GM10248 (cell line): ENCODE measurements around the gene NHEJ1.

Experiments used
- CTCF ChIA-PET: fragments of 300-600 bp; sonication (Branson Sonifier 250); formaldehyde crosslinking; extraction: SDS; loops from one replicate; lab custom pipeline; 2021; ENCODE audit warnings: antibody characterized with exemption; lab: Yijun Ruan, JAX
- POLR2A ChIA-PET: fragments of 350-650 bp; sonication (Branson Sonifier 250); formaldehyde crosslinking; extraction: SDS; loops from one replicate; lab custom pipeline; 2020; ENCODE audit warnings: antibody characterized with exemption; lab: Yijun Ruan, JAX
- DNase-seq: peaks from one replicate; pipeline ENCODE4 v3.0.0; 2012; ENCODE audit errors: extremely low spot score
- CTCF ChIP-seq: IDR thresholded peaks from 2 replicates; pipeline ENCODE4 v1.5.1; 2012; ENCODE audit warnings: mild to moderate bottlenecking, low read depth; ENCODE audit errors: extremely low read depth, missing control alignments, control extremely low read depth

NHEJ1 gene

GRCh38 chr2:219158025-219158424 lies 2.6 kb downstream of the NHEJ1 start:
- no peak for DNase-seq
- POLR2A ChIA-PET = interaction anchor here (0.6 kb wide), 1 partner anchor 259 kb away, joined by 5 read pairs; no protein-coding TSS in a partner anchor
- CTCF ChIA-PET = interaction anchor here (0.8 to 17.8 kb wide), 14 partner anchors 8 to 163 kb away, joined by 3 to 260 read pairs (median 8); partner anchors contain the start of genes CNPPD1 and IHH
- no peak for TF ChIP-seq CTCF

GRCh38 chr2:219157396-219157795 lies 3.2 kb downstream of the NHEJ1 start:
- POLR2A ChIA-PET = no interaction called here
- CTCF ChIA-PET = interaction anchor here (1.5 to 17.8 kb wide), 12 partner anchors 9 to 281 kb away, joined by 3 to 260 read pairs (median 8); partner anchors contain the start of genes CNPPD1 and IHH

GRCh38 chr2:219155054-219155644 lies 5.5 kb downstream of the NHEJ1 start:
- POLR2A ChIA-PET = no interaction called here
- peak; percentile 49 for TF ChIP-seq CTCF
- CTCF ChIA-PET = interaction anchor here (0.6 to 17.8 kb wide), 49 partner anchors 8 to 374 kb away, joined by 3 to 260 read pairs (median 5); partner anchors contain the start of genes CRYBA2, IHH and ZFAND2B
- peak; percentile 64 for DNase-seq

More at GRCh38 chr2:219157396-219157795, 3.2 kb downstream of the NHEJ1 start:
- no peak for TF ChIP-seq CTCF
- no peak for DNase-seq

GRCh38 chr2:219149667-219150066 lies 10.9 kb downstream of the NHEJ1 start:
- no peak for TF ChIP-seq CTCF
- ChIA-PET POLR2A (no interaction called here), CTCF (interaction anchor here (0.8 to 17.8 kb wide), 10 partner anchors 10 to 149 kb away, joined by 3 to 260 read pairs (median 6); partner anchors contain the start of genes IHH and NHEJ1)
- no peak for DNase-seq

- no peak for TF ChIP-seq CTCF
- ChIA-PET CTCF (interaction anchor here (0.7 to 6.0 kb wide), 10 partner anchors 8 to 244 kb away, joined by 3 to 28 read pairs (median 3); no protein-coding TSS in a partner anchor), POLR2A (no interaction called here)
- DNase-seq = no peak
These were observed 18.3 kb downstream of the NHEJ1 start for GRCh38 chr2:219142329-219142728.

GRCh38 chr2:219140722-219141121 lies 19.9 kb downstream of the NHEJ1 start:
- DNase-seq = no peak
- TF ChIP-seq CTCF = no peak
- POLR2A ChIA-PET = no interaction called here
- CTCF ChIA-PET = interaction anchor here (1.3 to 6.0 kb wide), 3 partner anchors 14 to 111 kb away, joined by 6 to 28 read pairs (median 8); no protein-coding TSS in a partner anchor
